NCI-H2227 (cell line): ENCODE results near the gene TEX51.
A peak's percentile ranks its signal among the peaks of the same experiment; 100 is the strongest.

Experiments
- DNase-seq: peaks from one replicate; lab custom pipeline; 2025; ENCODE audit not compliant: unreplicated experiment; lab: John Stamatoyannopoulos, UW

TEX51 gene

GRCh38 chr2:126878601-126879000 lies 20.1 kb upstream of the TEX51 start:
- DNase-seq, result no peak

GRCh38 chr2:126879348-126880298 lies 19.1 kb upstream of the TEX51 start:
- no peak for DNase-seq

- DNase-seq, result no peak
Observed at GRCh38 chr2:126880324-126880723, 18.4 kb upstream of the TEX51 start.

GRCh38 chr2:126880817-126881216 lies 17.9 kb upstream of the TEX51 start:
- DNase-seq, result no peak

DNA sequence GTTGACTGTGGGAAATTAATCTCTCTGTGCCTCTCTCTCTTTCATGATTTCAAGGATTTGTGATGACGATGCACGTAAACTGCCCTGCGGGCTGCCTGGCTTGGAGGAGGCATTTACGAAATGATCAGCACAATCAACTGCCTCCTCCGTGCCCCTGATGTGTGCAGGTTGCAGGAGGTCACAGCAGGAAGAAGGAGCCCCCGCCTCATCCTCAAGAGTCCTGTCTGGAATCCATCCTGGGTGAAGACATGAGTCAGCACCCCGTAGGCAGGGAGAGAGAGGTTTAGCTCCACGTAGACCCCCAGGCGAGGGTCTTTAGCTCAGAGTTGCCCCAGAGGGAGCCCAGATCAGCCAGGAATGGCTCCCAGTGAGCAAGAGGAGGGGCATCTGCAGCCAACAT lies 17.1 kb upstream of the TEX51 start:
- no peak for DNase-seq

DNA sequence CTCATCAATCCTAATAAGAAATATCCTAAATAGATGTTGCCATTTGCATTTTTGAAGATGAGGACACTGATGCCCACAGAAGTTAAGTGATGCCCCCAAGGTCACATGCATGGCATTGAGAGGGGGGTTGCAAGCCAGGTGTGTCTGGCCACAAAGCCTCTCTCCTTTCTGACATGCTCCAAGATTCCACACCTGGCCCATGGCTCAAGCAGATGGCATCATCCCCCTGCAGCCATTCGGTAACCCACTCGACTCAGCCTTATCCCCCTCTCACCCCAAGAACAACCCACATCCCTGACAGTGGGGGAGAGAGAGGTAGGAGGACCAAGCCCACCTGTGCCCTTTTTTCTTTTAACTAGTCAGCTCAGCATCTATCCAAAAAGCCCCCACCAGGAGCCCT lies 16.5 kb upstream of the TEX51 start:
- no peak for DNase-seq

- no peak for DNase-seq
Observed at GRCh38 chr2:126882736-126883665, 15.7 kb upstream of the TEX51 start.

DNA sequence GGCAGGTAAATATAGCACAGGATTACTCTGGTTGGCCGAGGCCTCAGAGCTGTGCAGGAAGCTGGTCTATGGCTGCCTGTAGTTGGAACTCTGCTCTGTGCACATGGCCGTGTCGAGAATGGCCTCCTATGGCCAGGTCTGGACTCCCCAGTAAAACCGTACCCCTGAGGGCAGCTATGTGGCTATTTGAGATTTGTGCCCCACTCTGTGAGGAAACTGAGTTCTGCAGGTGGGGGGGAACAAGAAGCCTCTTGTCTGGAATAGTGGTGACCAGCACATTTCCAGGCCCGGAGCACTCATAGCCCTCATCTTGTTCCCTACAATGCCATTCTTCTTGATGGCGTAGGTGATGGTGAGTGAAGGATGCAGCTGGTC lies 15.0 kb upstream of the TEX51 start:
- DNase-seq, result no peak

GRCh38 chr2:126884861-126885750 lies 13.6 kb upstream of the TEX51 start:
- DNase-seq, result no peak

GRCh38 chr2:126885751-126886210 lies 12.9 kb upstream of the TEX51 start:
- no peak for DNase-seq

GRCh38 chr2:126886211-126886915 lies 12.3 kb upstream of the TEX51 start:
- peak; percentile 74 for DNase-seq

DNA sequence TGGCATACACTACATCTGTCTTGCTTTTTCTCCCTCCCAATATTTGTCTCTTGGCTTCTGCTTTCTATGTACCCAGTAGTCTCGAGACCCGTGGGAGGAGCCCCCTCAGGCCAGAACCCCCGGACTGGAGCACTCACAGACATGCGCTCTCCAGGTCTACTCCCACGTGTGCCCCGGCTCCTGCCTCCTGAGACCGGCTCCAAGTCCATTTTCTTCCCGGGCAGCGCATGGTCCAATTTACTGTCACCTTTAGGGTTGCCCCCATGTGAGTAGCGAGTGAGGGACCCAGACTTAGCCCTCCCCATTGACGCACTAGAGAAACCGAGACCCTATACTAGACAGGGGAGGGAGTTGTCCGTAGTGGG lies 11.8 kb upstream of the TEX51 start:
- DNase-seq, result no peak

GRCh38 chr2:126887506-126887905 lies 11.2 kb upstream of the TEX51 start:
- DNase-seq, result no peak

- no peak for DNase-seq
Observed at GRCh38 chr2:126888046-126888445, 10.6 kb upstream of the TEX51 start.

- no peak for DNase-seq
Observed at GRCh38 chr2:126889071-126889470, 9.6 kb upstream of the TEX51 start.

DNA sequence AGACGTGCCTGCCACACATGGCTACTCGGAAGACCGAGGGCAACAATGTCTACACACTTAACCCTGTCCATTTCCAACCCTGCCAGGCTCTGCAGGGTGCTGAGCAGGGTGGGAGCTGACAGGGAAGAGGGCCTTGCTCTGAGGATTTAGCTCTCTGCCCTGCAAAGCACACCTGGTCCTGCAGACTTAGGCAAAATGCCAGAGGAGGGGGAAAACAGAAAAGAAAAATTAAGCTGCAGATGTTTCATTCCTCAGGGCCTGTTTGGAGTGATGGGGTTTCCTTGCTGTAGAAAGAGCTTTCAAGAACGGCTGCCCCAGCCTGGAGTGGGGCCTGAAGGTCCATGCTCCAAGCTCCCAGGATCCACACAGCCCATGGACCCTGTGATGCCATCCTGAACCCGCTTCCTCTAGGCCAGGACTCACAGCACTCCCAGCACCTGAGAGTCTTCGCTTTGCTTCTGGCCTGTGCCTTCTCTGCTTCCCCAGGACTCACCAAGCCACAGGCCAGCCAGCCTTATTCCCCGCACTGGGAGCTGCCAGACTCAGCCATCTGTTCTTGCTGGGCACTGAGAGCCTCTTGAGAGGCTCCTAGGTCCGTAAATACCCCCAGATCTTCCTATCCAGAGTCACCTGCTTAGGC lies 9.1 kb upstream of the TEX51 start:
- DNase-seq, result no peak

DNA sequence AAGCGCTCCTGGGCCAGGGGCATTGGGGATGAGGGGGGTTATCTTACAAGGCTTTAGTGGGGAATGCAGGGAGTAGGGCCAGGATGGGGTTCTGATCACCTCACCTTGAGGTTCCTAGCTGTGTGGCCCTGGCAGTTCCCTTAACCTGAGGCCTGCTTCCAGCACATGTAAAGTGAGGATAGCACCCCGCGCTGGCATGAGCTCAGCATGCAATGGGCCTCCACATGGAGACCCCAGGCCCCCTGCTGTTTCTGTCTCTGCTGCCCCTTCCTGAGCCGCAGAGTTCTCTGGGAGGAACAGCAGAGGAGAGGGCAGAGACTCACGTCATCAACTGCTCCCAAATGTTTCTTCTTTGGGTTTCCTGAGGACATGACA lies 8.6 kb upstream of the TEX51 start:
- no peak for DNase-seq

DNA sequence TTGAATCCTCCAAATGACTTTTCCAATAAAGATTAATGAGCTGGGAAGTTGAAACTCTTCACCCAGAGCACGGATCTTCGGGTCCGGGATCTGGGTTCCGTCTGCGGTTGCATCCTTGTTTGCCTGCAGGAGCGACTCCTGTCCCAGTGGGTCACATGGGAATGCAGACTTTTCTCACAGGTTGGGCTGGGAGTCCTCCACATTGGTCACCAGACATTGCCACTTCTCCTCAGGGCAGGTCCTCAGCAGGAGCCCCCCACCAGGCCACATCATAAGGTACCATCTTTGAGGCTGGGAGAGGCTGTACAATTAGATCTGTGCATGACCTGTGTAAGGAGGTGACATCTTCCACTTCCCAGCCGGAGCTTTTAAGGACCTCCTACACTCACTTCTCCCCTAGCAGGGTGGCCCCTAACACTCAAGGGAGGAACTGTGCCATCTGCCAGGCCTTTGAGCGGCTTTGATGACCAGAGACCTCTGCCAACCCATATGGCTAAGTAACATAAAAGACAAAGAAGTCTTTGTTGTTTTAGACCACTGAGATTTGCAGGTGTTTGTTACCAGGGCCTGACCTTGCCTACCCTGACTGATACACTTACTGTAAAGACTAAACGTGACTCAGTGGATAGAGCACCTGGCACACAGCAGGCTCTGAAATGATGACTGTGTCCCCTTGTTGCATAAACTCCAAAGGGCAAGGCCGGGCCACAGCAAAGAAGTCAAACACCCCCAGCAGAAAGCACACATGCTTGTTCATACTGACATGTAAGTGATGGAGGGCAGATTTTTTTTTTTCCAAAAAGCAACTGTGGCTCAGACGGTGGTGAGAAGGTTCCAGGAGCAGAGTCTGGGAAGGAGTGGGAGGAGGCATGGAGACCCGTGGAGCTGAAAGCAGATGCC lies 7.9 kb upstream of the TEX51 start:
- no peak for DNase-seq
